GM20000 (cell line): Measurements from ENCODE around the gene DCC.

Source experiments
- DNase-seq: peaks from one replicate; pipeline ENCODE4 v3.0.0; 2012; ENCODE audit warnings: low spot score
- TF ChIP-seq, protein P1 (sequence below): IDR thresholded peaks from 2 replicates; pipeline ENCODE4 v1.5.1; 2012; ENCODE audit warnings: mild to moderate bottlenecking, control low read depth; ENCODE audit errors: extremely low read depth, missing control alignments

The DCC gene

DNA sequence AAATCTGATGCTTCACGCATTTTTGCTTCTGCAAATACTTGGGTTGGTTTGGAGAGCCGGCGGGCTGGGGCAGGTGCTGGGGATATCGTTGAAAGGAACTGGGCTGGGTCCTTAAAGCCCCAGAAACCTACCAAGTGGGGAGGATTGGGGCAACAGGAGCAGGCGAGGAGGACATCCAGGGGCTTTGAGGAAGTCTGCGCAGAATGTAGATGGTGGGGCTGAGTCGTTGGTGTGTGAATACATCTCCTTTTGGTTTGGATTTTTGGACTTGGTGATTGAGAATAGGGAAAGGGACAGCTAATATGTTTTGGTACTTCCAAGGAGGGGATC is 1.1 kb downstream of the DCC start:
- TF ChIP-seq, protein P1, sequence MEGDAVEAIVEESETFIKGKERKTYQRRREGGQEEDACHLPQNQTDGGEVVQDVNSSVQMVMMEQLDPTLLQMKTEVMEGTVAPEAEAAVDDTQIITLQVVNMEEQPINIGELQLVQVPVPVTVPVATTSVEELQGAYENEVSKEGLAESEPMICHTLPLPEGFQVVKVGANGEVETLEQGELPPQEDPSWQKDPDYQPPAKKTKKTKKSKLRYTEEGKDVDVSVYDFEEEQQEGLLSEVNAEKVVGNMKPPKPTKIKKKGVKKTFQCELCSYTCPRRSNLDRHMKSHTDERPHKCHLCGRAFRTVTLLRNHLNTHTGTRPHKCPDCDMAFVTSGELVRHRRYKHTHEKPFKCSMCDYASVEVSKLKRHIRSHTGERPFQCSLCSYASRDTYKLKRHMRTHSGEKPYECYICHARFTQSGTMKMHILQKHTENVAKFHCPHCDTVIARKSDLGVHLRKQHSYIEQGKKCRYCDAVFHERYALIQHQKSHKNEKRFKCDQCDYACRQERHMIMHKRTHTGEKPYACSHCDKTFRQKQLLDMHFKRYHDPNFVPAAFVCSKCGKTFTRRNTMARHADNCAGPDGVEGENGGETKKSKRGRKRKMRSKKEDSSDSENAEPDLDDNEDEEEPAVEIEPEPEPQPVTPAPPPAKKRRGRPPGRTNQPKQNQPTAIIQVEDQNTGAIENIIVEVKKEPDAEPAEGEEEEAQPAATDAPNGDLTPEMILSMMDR = no peak
- DNase-seq = no peak

DNA sequence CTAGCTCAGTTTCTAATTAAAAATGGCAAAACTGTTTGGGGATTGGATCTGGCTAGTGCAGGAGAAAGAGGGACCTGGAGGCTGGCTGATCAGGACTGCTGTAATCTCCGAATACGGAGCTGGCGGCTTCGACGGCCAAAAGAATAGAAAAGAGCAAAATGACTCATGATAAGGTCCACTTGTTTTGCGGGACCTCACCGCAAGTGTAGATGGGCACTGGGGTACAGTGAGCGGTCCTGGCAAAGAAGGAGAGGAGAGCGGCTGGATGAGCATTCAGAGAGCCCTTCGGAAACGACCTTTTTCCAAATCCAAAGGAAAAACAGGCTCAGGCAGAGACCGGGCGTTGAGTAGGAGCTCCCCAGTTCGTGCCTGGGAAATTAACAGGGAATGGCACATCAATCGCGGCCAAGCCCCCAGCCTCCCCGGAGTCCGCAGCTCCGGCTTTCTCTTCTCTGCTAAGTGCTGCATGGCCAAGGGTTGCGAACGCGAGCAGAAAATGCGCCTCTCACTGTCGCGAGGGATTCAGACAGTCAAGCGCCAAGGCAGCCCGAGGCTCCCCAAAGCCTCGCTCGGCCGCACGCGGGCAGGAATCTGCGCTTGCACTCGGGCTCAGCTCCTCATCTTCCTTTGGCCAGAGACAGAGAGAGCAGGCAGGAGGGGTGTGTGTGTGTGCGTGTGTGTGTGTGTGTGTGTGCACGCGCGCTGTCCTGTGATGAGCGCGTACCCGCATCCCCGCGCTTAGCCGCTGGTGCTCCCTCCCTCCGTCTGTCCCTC is 1.8 kb downstream of the DCC start:
- TF ChIP-seq, protein P1 = no peak
- no peak for DNase-seq

DNA sequence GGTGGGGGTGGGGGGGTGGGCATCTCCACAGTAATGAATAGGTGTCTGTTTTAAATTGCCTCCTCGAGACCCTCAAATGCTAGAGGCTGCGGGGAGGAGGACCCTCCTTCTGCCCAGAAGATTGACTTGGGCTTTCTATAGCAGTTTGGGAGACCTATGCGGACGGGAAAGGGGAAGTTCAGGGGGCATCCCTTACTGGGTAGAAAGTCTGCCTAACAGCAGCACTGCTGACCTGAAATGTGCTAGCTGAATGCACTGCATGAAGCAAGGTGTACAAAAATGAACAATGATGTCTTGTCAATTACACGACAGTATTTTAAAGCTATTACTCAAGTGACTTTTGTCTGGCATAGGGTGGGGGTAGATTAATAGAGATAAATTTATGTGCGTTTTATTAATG is 2.5 kb downstream of the DCC start:
- TF ChIP-seq, protein P1 = no peak
- no peak for DNase-seq

DNA sequence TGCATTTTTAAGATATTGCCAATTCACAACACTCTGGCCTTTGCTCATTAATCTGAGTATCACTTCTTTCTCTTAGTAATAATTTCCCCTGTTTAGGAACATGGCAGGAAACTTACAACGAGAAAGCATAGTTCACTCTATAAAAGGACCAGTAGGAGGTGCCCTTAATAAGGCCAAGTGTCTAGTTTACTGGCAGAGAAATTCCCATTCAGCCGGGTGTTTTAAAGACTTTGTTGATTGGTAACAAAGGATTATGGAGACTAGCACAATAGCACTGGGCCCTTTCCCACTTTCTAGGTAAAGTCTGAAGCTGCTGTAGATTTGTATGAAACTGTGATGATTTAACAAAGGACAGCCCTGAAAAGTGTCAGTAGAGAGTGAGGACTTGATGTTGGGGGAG is 3.1 kb downstream of the DCC start:
- TF ChIP-seq, protein P1 = no peak
- DNase-seq = no peak

DNA sequence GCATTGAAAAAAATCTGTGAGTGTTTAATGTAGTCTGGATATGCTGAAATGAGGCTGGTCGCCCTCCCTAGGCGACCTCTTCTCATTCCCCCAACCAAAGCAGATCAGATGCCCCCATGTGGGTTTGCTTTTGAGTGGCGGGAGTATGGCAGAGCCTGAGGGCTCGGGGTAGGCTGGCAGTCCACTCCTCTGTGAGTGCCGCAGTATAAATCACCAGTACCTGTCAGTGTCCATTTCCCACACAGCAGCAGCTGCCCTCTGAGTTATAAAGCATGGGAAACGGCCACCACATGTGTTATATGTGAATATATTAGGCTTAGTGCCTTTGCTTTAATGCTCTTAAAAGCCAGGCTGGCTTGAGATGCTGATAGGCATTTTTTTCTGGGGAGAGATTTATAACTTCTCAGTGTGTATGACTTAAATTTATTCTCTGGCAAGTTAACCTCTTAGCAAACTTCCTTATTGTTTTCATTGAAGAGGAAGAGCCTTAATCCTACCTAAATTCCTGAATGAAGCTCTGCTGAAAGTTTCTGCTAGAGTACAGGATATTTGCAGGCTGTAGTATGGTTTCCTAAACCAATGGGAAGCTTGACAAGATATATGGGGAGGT is 3.8 kb downstream of the DCC start:
- TF ChIP-seq, protein P1 = no peak
- DNase-seq = no peak

DNA sequence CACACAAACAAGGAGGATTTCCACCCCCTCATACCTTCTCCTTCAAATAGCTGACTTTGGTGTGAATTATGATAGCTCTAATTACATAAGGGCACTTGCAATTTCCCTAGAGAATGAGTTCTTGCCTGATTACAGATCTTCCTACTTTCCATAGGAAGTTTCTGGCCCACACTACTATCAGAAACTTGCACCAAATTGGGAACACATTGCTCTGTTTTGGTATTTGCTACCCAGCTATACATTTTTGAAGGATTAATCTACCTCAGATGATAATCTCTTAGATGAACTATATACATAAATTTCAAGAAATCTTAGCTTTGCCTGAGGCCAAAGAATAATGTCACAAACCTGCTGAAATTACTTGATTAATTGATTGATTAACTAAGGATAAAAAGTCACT is 4.9 kb downstream of the DCC start:
- TF ChIP-seq, protein P1 = no peak
- no peak for DNase-seq

DNA sequence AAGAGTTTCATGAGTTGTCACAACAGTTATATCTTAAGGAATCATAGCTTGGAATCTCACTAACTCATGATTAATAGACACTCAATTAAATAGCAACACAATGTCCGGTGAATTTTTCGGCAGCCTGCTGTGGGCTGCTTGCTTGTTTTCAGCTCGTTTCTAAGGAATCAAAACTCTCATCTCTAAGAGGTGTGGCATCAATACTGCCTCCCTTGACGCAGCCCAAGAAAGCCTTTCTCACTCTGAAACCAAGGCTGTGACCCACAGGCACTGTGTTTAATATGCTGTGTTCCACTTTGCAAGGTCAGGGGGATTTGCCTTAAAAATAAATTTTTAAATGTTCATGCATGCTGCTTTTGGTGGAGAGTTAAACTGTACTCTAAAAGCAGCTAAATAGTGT is 5.4 kb downstream of the DCC start:
- no peak for DNase-seq
- TF ChIP-seq, protein P1 = no peak
